Mesothelial cell of epicardium (in vitro differentiated cells): ENCODE data around the gene SUN2. TPM values are rescaled to one million over a fixed set of nuclear protein-coding genes. Genes with fewer than 3 reads are reported as not detected.

Experiments
- DNase-seq, 2 experiments: peaks; one replicate each; pipeline ENCODE4 v3.0.0; 2021; ENCODE audit warnings: low spot score in 2 of 2; ENCODE audit not compliant: unreplicated experiment in 2 of 2
- H3K27ac Mint-ChIP-seq: 2 replicates; pipeline ENCODE4 v1.8.0; 2021; ENCODE audit warnings: mixed read lengths
- H3K27me3 Mint-ChIP-seq: 2 replicates; pipeline ENCODE4 v1.8.0; 2021; ENCODE audit warnings: low read depth, mixed read lengths
- H3K36me3 Mint-ChIP-seq: 2 replicates; pipeline ENCODE4 v1.8.0; 2021; ENCODE audit warnings: mixed read lengths
- H3K4me1 Mint-ChIP-seq: 2 replicates; pipeline ENCODE4 v1.8.0; 2021; ENCODE audit warnings: mixed read lengths
- H3K4me3 Mint-ChIP-seq: 2 replicates; pipeline ENCODE4 v1.8.0; 2021; ENCODE audit warnings: mild to moderate bottlenecking, moderate library complexity, mixed read lengths
- H3K9me3 Mint-ChIP-seq: 2 replicates; pipeline ENCODE4 v1.8.0; 2021; ENCODE audit warnings: mixed read lengths
- CTCF ChIP-seq: fragments of 200-600 bp; sonication (generic); IDR thresholded peaks from one replicate; pipeline ENCODE4 v1.5.0; 2021; ENCODE audit warnings: antibody characterized with exemption; ENCODE audit not compliant: unreplicated experiment
- total RNA-seq: library from RNA; stranded (reverse); gene quantifications from 3 replicates; pipeline ENCODE4 v1.2.1, GENCODE V29; 2021

Gene SUN2
- total RNA-seq, 1 donor from 2014 or later: 61.2 TPM

DNA sequence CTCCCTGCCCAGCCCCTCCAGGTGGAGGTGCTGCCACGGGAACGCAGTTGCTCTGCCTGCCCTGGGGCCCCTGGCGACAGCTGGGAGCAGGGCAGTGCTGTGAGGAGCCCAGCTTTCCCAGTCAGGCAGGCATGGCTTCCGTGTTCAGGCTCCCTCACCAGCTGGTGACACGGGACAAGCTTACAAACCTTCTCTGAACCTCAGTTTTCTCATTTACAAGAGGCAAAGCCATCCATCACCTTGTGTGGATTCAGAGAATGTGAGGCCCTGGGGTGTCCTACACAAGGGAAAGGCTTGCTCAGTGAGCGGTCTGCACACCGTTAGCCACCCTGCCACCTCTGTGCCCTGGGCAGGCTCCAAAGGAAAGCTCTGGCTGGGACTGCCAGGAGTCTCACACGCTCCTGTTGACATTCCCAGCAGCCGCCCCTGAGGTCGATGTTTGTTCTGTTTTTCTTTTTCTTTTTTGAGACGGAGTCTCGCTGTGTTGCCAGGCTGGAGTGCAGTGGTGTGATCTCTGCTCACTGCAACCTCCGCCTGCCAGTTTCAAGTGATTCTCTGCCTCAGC lies 23.5 kb downstream of the SUN2 start:
- Mint-ChIP-seq H3K27ac (no peak overlapping the region), H3K4me3 (no peak overlapping the region), H3K9me3 (no peaks in the 10 kb centered on the region), H3K4me1 (no peaks in the 10 kb centered on the region), H3K27me3 (no peaks in the 10 kb centered on the region), H3K36me3 (peaks cover 19% of the 10 kb centered on the region)
- no peak for TF ChIP-seq CTCF
- DNase-seq: no peak

- no peak overlapping the region for H3K27ac Mint-ChIP-seq
- H3K36me3 Mint-ChIP-seq: peaks cover 19% of the 10 kb centered on the region
- no peaks in the 10 kb centered on the region for H3K9me3 Mint-ChIP-seq
- no peak for DNase-seq
- no peak overlapping the region for H3K4me3 Mint-ChIP-seq
- TF ChIP-seq CTCF: no peak
- no peaks in the 10 kb centered on the region for H3K27me3 Mint-ChIP-seq
- no peaks in the 10 kb centered on the region for H3K4me1 Mint-ChIP-seq
These were observed 24.1 kb downstream of the SUN2 start for GRCh38 chr22:38731703-38732161.

DNA sequence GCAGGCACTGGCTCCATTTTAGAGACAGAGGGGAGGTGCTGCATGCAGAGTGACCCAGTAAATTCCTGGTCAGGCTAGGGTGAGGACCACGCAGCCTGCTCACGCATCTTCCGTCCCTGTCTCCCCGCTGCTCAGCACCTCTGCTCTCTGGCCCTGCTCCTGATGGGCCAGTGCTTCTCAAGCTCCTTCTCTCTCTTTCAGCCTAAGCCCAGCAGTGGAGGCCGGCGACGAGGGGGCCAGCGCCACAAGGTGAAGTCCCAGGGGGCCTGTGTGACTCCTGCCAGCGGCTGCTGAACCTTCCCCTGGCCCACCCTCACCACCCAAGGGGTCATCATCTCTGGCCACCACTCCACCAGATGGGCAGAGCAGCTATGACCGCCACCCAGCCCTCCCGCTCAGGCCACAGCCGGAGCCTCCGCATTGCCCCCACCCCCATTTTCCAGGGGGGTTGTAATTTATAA lies 25.4 kb downstream of the SUN2 start:
- TF ChIP-seq CTCF: no peak
- no peaks in the 10 kb centered on the region for H3K9me3 Mint-ChIP-seq
- no peaks in the 10 kb centered on the region for H3K4me1 Mint-ChIP-seq
- no peaks in the 10 kb centered on the region for H3K27me3 Mint-ChIP-seq
- H3K27ac Mint-ChIP-seq: no peak overlapping the region
- H3K4me3 Mint-ChIP-seq: no peak overlapping the region
- DNase-seq: no peak
- peaks cover 26% of the 10 kb centered on the region for H3K36me3 Mint-ChIP-seq

DNA sequence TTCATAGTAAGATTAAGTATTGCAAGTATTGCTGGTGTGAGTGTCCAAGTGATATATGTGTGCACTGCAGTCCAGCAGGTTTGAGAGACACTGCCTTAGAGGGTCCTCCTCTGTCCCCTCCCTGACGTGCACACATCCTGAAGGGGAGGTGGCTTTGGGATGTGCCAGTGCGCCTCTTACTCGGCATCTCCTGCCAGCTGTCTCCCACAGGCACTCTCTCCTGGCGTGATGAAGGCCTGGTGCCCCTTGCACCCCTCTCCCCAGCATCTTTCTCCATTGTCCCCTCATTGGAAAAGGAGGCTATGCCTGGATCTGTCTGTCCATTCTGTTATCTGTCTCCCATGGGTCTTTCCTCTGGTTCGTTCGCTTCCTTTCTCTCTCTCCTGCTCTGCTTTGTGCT lies 25.9 kb downstream of the SUN2 start:
- no peak for DNase-seq
- Mint-ChIP-seq H3K36me3 (peaks cover 31% of the 10 kb centered on the region), H3K9me3 (no peaks in the 10 kb centered on the region), H3K4me3 (no peak overlapping the region), H3K4me1 (no peaks in the 10 kb centered on the region), H3K27ac (no peak overlapping the region), H3K27me3 (no peaks in the 10 kb centered on the region)
- TF ChIP-seq CTCF: no peak

- Mint-ChIP-seq H3K4me3 (no peak overlapping the region), H3K27ac (no peak overlapping the region), H3K36me3 (peaks cover 35% of the 10 kb centered on the region), H3K4me1 (no peaks in the 10 kb centered on the region), H3K27me3 (no peaks in the 10 kb centered on the region), H3K9me3 (no peaks in the 10 kb centered on the region)
- TF ChIP-seq CTCF: no peak
- DNase-seq: no peak
These were observed 26.7 kb downstream of the SUN2 start for GRCh38 chr22:38728871-38729796.
